ENCODE data around the gene PPFIA4. TPM values are rescaled to one million over a fixed set of nuclear protein-coding genes. Genes with fewer than 3 reads are reported as not detected.
"Not testable (repeated sequence)": the region's sequence is repeated elsewhere in the genome, so short reads cannot be mapped to it uniquely, and the experiment has no call there.

The PPFIA4 gene
- total and polyA plus RNA-seq, 8 donors, result 0.09 to 0.82 (median 0.36) TPM

- Histone ChIP-seq H3K4me3 (no peak overlapping the region), H3K27me3 (no peaks in the 10 kb centered on the region), H3K9me3 (no peaks in the 10 kb centered on the region), H3K36me3 (no peaks in the 10 kb centered on the region), H3K4me1 (no peaks in the 10 kb centered on the region), H3K27ac (no peak overlapping the region)
- intact Hi-C loops (cut with DNase I), result no loop called here
- 41 to 48% methylated on average over 14 of the region's 14 CpGs for WGBS, 2 donors
- FAIRE-seq (no peak), ATAC-seq (peak in 3 of 4 donors; percentile 73 to 86 (median 81)), DNase-seq (peak in 3 of 6 donors; percentile 25 to 60 (median 41))
- TF ChIP-seq, protein P1, sequence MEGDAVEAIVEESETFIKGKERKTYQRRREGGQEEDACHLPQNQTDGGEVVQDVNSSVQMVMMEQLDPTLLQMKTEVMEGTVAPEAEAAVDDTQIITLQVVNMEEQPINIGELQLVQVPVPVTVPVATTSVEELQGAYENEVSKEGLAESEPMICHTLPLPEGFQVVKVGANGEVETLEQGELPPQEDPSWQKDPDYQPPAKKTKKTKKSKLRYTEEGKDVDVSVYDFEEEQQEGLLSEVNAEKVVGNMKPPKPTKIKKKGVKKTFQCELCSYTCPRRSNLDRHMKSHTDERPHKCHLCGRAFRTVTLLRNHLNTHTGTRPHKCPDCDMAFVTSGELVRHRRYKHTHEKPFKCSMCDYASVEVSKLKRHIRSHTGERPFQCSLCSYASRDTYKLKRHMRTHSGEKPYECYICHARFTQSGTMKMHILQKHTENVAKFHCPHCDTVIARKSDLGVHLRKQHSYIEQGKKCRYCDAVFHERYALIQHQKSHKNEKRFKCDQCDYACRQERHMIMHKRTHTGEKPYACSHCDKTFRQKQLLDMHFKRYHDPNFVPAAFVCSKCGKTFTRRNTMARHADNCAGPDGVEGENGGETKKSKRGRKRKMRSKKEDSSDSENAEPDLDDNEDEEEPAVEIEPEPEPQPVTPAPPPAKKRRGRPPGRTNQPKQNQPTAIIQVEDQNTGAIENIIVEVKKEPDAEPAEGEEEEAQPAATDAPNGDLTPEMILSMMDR (IDR thresholded peaks at IDR 0.05), result peak; percentile 38 to 76 (median 71)
These were observed 27.2 kb upstream of the PPFIA4 start for GRCh38 chr1:202998836-202999750.

- no peak for ATAC-seq
These were observed 25.9 kb upstream of the PPFIA4 start for GRCh38 chr1:203000217-203000944.

GRCh38 chr1:203001986-203002385 is 24.3 kb upstream of the PPFIA4 start:
- no peaks in the 10 kb centered on the region for H3K9me3 ChIP-seq
- TF ChIP-seq, protein P1 (IDR thresholded peaks at IDR 0.05), result no peak
- intact Hi-C loops (cut with DNase I), result no loop called here

More at GRCh38 chr1:203000217-203000944, 25.9 kb upstream of the PPFIA4 start:
- no peak for FAIRE-seq
- Histone ChIP-seq H3K9me3 (no peaks in the 10 kb centered on the region), H3K36me3 (no peaks in the 10 kb centered on the region), H3K4me1 (no peaks in the 10 kb centered on the region), H3K4me3 (no peak overlapping the region), H3K27me3 (no peaks in the 10 kb centered on the region), H3K27ac (no peak overlapping the region)
- no peak for DNase-seq
- 62 to 70% methylated on average over 3 of the region's 3 CpGs for WGBS, 2 donors
- intact Hi-C loops (cut with DNase I), result no loop called here
- TF ChIP-seq, protein P1 (IDR thresholded peaks at IDR 0.05), result no peak

GRCh38 chr1:203002951-203003350 is 23.3 kb upstream of the PPFIA4 start:
- Histone ChIP-seq H3K27ac (no peak overlapping the region), H3K36me3 (no peaks in the 10 kb centered on the region), H3K27me3 (no peaks in the 10 kb centered on the region), H3K4me3 (no peak overlapping the region), H3K4me1 (no peaks in the 10 kb centered on the region), H3K9me3 (no peaks in the 10 kb centered on the region)
- no peak for ATAC-seq
- 71 to 74% methylated on average over 1 of the region's 1 CpG for WGBS, 2 donors
- no peak for DNase-seq
- intact Hi-C loops (cut with DNase I), result no loop called here
- no peak for FAIRE-seq
- TF ChIP-seq, protein P1 (IDR thresholded peaks at IDR 0.05), result no peak

More at GRCh38 chr1:203001986-203002385, 24.3 kb upstream of the PPFIA4 start:
- FAIRE-seq (no peak), ATAC-seq (no peak), DNase-seq (no peak)
- 73 to 79% methylated on average over 9 of the region's 9 CpGs for WGBS, 2 donors
- Histone ChIP-seq H3K27ac (no peak overlapping the region), H3K36me3 (no peaks in the 10 kb centered on the region), H3K4me1 (no peaks in the 10 kb centered on the region), H3K27me3 (no peaks in the 10 kb centered on the region), H3K4me3 (no peak overlapping the region)

DNA sequence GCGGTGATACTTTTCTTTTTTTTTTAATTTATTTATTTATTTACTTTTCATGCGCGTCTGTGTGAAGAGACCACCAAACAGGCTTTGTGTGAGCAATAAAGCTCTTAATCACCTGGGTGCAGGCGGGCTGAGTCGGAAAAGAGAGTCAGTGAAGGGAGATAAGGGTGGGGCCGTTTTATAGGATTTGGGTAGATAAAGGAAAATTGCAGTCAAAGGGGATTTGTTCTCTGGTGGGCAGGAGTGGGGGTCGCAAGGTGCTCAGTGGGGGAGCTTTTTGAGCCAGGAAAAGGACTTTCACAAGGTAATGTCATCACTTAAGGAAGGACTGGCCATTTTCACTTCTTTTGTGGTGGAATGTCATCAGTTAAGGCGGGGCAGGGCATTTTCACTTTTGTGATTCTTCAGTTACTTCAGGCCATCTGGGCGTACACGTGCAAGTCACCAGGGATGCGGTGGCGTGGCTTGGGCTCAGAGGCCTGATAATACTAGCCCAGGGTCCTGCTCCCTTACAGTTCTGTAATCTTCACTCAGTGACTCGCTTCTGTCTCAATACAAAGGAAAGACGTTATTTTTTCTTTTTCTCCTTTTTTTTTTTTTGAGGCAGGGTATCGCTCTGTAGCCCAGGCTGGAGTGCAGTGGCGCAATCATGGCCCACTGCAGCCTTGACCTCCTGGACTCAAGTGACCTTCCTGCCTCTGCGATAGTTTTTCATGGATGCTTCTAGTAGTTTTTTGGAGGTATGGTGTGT is 20.7 kb upstream of the PPFIA4 start:
- FAIRE-seq; H3K27ac ChIP-seq; H3K27me3 ChIP-seq; H3K36me3 ChIP-seq; intact Hi-C loops (cut with DNase I); ATAC-seq; H3K4me3 ChIP-seq; DNase-seq; H3K9me3 ChIP-seq: not testable (repeated sequence)
- peaks cover 0 to 16% (median 13%) of the 10 kb centered on the region in 3 donors for H3K4me1 ChIP-seq
- WGBS, 2 donors, result 77 to 81% methylated on average over 17 of the region's 17 CpGs
